ENCODE measurements around the gene IL3. TPM values are rescaled to one million over a fixed set of nuclear protein-coding genes. Genes with fewer than 3 reads are reported as not detected.

The IL3 gene
- total and polyA plus RNA-seq, 9 of the 15 experiments (the other 6 are each of a cell fraction or from before 2014, with no cell fraction given) = not detected

GRCh38 chr5:132082329-132083023 lies 22.0 kb downstream of the IL3 start:
- intact Hi-C loops (cut with micrococcal nuclease) = no loop called here
- no peaks in the 10 kb centered on the region for H3K27me3 ChIP-seq (ENCODE audit: control insufficient read depth in 2 of 2, insufficient read depth in 2 of 2, low read length in 2 of 2)
- CTCF ChIA-PET (ENCODE audit: low intra/inter-chr PET ratio) = no interaction called here

More at GRCh38 chr5:132082329-132083023, 22.0 kb downstream of the IL3 start:
- H3K79me2 ChIP-seq (ENCODE audit: control insufficient read depth, insufficient read depth, low read length) = no peaks in the 10 kb centered on the region
- TF ChIP-seq JUND (IDR thresholded peaks at IDR 0.05; ENCODE audit: borderline replicate concordance, low read depth, low read length) (no peak), JUND (tag; IDR thresholded peaks at IDR 0.05; ENCODE audit: borderline replicate concordance, low read depth, low read length) (no peak), ZNF274 (IDR thresholded peaks at IDR 0.05; ENCODE audit: borderline replicate concordance, low read depth, low read length) (no peak), PTBP1 (IDR thresholded peaks at IDR 0.05; ENCODE audit: low read depth, low read length) (no peak), FOXK2 (conservative IDR thresholded peaks at IDR 0.05 in 1 of 2, IDR thresholded peaks at IDR 0.05 in 1 of 2; ENCODE audit: low read depth in 2 of 2) (no peak), MITF (IDR thresholded peaks at IDR 0.05) (no peak), GABPB1 (CRISPR knock-in tag; IDR thresholded peaks at IDR 0.05) (no peak), HNRNPK (IDR thresholded peaks at IDR 0.05; ENCODE audit: low read depth, low read length, poor library complexity, severe bottlenecking) (no peak)
- TF ChIP-seq, protein P1, sequence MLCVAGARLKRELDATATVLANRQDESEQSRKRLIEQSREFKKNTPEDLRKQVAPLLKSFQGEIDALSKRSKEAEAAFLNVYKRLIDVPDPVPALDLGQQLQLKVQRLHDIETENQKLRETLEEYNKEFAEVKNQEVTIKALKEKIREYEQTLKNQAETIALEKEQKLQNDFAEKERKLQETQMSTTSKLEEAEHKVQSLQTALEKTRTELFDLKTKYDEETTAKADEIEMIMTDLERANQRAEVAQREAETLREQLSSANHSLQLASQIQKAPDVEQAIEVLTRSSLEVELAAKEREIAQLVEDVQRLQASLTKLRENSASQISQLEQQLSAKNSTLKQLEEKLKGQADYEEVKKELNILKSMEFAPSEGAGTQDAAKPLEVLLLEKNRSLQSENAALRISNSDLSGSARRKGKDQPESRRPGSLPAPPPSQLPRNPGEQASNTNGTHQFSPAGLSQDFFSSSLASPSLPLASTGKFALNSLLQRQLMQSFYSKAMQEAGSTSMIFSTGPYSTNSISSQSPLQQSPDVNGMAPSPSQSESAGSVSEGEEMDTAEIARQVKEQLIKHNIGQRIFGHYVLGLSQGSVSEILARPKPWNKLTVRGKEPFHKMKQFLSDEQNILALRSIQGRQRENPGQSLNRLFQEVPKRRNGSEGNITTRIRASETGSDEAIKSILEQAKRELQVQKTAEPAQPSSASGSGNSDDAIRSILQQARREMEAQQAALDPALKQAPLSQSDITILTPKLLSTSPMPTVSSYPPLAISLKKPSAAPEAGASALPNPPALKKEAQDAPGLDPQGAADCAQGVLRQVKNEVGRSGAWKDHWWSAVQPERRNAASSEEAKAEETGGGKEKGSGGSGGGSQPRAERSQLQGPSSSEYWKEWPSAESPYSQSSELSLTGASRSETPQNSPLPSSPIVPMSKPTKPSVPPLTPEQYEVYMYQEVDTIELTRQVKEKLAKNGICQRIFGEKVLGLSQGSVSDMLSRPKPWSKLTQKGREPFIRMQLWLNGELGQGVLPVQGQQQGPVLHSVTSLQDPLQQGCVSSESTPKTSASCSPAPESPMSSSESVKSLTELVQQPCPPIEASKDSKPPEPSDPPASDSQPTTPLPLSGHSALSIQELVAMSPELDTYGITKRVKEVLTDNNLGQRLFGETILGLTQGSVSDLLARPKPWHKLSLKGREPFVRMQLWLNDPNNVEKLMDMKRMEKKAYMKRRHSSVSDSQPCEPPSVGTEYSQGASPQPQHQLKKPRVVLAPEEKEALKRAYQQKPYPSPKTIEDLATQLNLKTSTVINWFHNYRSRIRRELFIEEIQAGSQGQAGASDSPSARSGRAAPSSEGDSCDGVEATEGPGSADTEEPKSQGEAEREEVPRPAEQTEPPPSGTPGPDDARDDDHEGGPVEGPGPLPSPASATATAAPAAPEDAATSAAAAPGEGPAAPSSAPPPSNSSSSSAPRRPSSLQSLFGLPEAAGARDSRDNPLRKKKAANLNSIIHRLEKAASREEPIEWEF (CRISPR knock-in tag; IDR thresholded peaks at IDR 0.05) = no peak
- H3K36me3 ChIP-seq (ENCODE audit: control insufficient read depth, insufficient read depth, low read length) = no peaks in the 10 kb centered on the region
- H3K9me3 ChIP-seq (replicated peaks; ENCODE audit: control insufficient read depth, insufficient read depth, low read depth, low read length) = no peaks in the 10 kb centered on the region
- FAIRE-seq (no peak), DNase-seq (ENCODE audit: extremely low read depth in 1 of 4, low spot score in 3 of 4) (no peak), ATAC-seq (no peak)
- no peak overlapping the region for H3K4me3 ChIP-seq
- H3K4me1 ChIP-seq (replicated peaks in 1 of 2; ENCODE audit: control insufficient read depth in 2 of 2, insufficient read depth in 2 of 2, low read length in 2 of 2) = peaks cover 19 to 25% of the 10 kb centered on the region in 2 experiments
- POLR2A ChIA-PET = interaction anchor here (0.7 kb wide), 1 partner anchor 95 kb away, joined by 3 read pairs; no protein-coding TSS in a partner anchor
- H2AFZ ChIP-seq (ENCODE audit: low read depth, low read length) = no peak overlapping the region
- no peaks in the 10 kb centered on the region for H4K20me1 ChIP-seq (replicated peaks; ENCODE audit: control insufficient read depth, insufficient read depth, low read length)
- in situ Hi-C loops (cut with MboI) = no loop called here
- peaks cover 5% of the 10 kb centered on the region for H3K9me1 ChIP-seq (ENCODE audit: control insufficient read depth, insufficient read depth, low read length)
- 55% methylated on average over 7 of the region's 8 CpGs for WGBS (ENCODE audit: insufficient coverage, low coverage, missing lambda C conversion rate)
- H3K4me2 ChIP-seq (ENCODE audit: insufficient read depth, low read length) = no peak overlapping the region
- no TSS peak for BruUV-seq (replicated peaks)
- H3K9ac ChIP-seq (ENCODE audit: insufficient read depth in 1 of 2, low read depth in 2 of 2, low read length in 2 of 2) = peak overlapping the region in 1 of 2 experiments; percentile 77; a peak in 2 of 4 replicates
- no peak overlapping the region for H3K27ac ChIP-seq (ENCODE audit: extremely low read depth, low read depth, low read length)

Measured in K562 (cell line).